HG02798 (cell line): ENCODE measurements around the gene MATK.

ENCODE experiments used
- ATAC-seq: cut with Tn5 transposase; IDR thresholded peaks from one replicate; pipeline ENCODE4 v1.9.1; 2021; ENCODE audit warnings: mild to moderate bottlenecking; ENCODE audit not compliant: unreplicated experiment, poor library complexity

Gene MATK

GRCh38 chr19:3792114-3792513, 5.9 kb upstream of the MATK start:
- ATAC-seq: no peak

- no peak for ATAC-seq
These were observed 4.8 kb upstream of the MATK start for GRCh38 chr19:3790941-3791340.

- no peak for ATAC-seq
These were observed 4.1 kb upstream of the MATK start for GRCh38 chr19:3790209-3790734.

- ATAC-seq: no peak
These were observed 3.0 kb upstream of the MATK start for GRCh38 chr19:3788996-3789778.

- no peak for ATAC-seq
These were observed 687 bp downstream of the MATK start for GRCh38 chr19:3785451-3785937.

- no peak for ATAC-seq
These were observed 1.4 kb downstream of the MATK start for GRCh38 chr19:3784607-3785450.

GRCh38 chr19:3783660-3784584, 2.3 kb downstream of the MATK start:
- ATAC-seq: no peak

GRCh38 chr19:3782903-3783302, 3.3 kb downstream of the MATK start:
- no peak for ATAC-seq

- ATAC-seq: no peak
These were observed 3.9 kb downstream of the MATK start for GRCh38 chr19:3782330-3782729.

- no peak for ATAC-seq
These were observed 4.6 kb downstream of the MATK start for GRCh38 chr19:3781603-3782002.

- ATAC-seq: no peak
These were observed 5.3 kb downstream of the MATK start for GRCh38 chr19:3780786-3781304.

- no peak for ATAC-seq
These were observed 7.1 kb downstream of the MATK start for GRCh38 chr19:3778899-3779723.

GRCh38 chr19:3778104-3778867, 7.9 kb downstream of the MATK start:
- ATAC-seq: no peak

- no peak for ATAC-seq
These were observed 9.6 kb downstream of the MATK start for GRCh38 chr19:3776479-3777040.

GRCh38 chr19:3775831-3776230, 10.3 kb downstream of the MATK start:
- ATAC-seq: no peak

- ATAC-seq: no peak
These were observed 10.8 kb downstream of the MATK start for GRCh38 chr19:3775374-3775711.

GRCh38 chr19:3774621-3775373, 11.4 kb downstream of the MATK start:
- no peak for ATAC-seq
